Measurements from ENCODE around the gene C1S. TPM values are rescaled to one million over a fixed set of nuclear protein-coding genes. Genes with fewer than 3 reads are reported as not detected.

C1S gene
- total and polyA plus RNA-seq, 2 experiments from 2014 or later: 4.9 to 9.7 TPM

DNA sequence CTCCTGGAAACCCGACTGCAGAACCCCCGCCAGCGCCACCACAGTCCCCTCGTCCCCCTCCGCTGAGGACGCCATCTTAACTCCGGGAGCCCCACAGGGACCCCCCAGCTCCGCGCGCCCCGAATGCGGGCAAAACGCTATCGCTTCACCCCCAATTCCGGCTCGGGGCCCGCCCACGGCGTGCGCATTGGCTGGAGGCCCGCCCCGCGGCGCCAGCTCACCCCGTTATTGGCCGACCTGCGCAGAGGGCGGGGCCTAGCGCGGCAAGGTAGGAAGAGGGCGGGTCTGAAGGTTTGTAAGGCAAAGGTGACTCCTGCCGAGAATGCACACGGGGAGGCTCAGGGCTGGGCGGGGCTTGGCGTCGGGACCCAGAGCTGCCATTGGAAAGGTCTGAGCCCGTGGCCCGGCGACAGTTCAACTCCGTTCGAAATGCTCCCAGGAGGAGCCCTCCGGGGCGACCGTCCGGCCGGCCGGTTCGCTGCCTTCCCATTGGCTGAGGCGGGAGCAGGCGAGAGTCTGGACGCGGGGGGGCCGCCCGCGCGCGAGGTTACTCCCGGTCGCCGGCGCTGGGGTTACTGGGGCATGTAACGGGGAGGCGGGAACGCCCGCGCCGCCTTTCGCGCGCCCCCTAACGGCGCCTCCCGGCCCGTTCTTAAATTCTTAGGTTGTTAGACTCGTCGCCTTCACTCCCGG is 42.0 kb upstream of the C1S start, which contains the start of gene LPCAT3 (continued):
- no peak for TF ChIP-seq ZNF462 (CRISPR knock-in tag; IDR thresholded peaks at IDR 0.05)
- peak; percentile 89 for TF ChIP-seq POLR2AphosphoS5 (IDR thresholded peaks at IDR 0.05; ENCODE audit: low read depth)
- no peak for TF ChIP-seq EZH2phosphoT487 (IDR thresholded peaks at IDR 0.05; ENCODE audit: unreplicated experiment)
- no peak for TF ChIP-seq JUNB (IDR thresholded peaks at IDR 0.05; ENCODE audit: unreplicated experiment)
- TF ChIP-seq ZNF331 (CRISPR knock-in tag; IDR thresholded peaks at IDR 0.05; ENCODE audit: low read depth): no peak
- no peak for TF ChIP-seq STAT1 (IDR thresholded peaks at IDR 0.05; ENCODE audit: unreplicated experiment)

GRCh38 chr12:7019043-7019569 is 41.4 kb upstream of the C1S start:
- ATAC-seq: no peak
- no peaks in the 10 kb centered on the region for H3K9me2 ChIP-seq (ENCODE audit: insufficient read depth)
- peak overlapping the region; percentile 5; the same call in 1 of the 2 replicates for H2AFZ ChIP-seq
- peak overlapping the region; percentile 91; the same call in 1 of the 2 replicates for H3K27ac ChIP-seq (ENCODE audit: low read depth)
- Mint-ChIP-seq H3K9me3 (no peaks in the 10 kb centered on the region), H3K4me3 (peak overlapping the region; percentile 95), H3K27me3 (ENCODE audit: insufficient read depth, low read depth, poor library complexity) (peaks cover 3% of the 10 kb centered on the region), H3K36me3 (ENCODE audit: low read depth) (no peaks in the 10 kb centered on the region; the same call in 2 of the 3 replicates), H3K27ac (peak overlapping the region; percentile 47; the same call in 1 of the 2 replicates), H3K4me1 (peaks cover 26% of the 10 kb centered on the region)
- no peaks in the 10 kb centered on the region for H3F3A ChIP-seq (replicated peaks; ENCODE audit: low read depth)
- H3K4me1 ChIP-seq (ENCODE audit: insufficient read depth): peaks cover 21% of the 10 kb centered on the region
- peak overlapping the region; percentile 89 for H3K4me2 ChIP-seq
- DNase-seq (ENCODE audit: low spot score): peak; percentile 23
- H3K36me3 ChIP-seq (ENCODE audit: insufficient read depth): 0 out of 2 replicates have a peak, but pooled peaks cover 2% of the 10 kb centered on the region
- H3K79me2 ChIP-seq (replicated peaks; ENCODE audit: insufficient read depth): peaks cover 33% of the 10 kb centered on the region
- H4K20me1 ChIP-seq (replicated peaks; ENCODE audit: insufficient read depth): peaks cover 15% of the 10 kb centered on the region; the same call in 1 of the 2 replicates
- no peaks in the 10 kb centered on the region for H3K27me3 ChIP-seq (ENCODE audit: insufficient read depth)
- TF ChIP-seq ZNF462 (CRISPR knock-in tag; IDR thresholded peaks at IDR 0.05): no peak
- TF ChIP-seq ETS1 (IDR thresholded peaks at IDR 0.05): 0 out of 2 replicates have a peak, but pooled peaks have one; percentile 0
- H3K4me3 ChIP-seq: peak overlapping the region; percentile 94
